GM23338 (cell line): ENCODE results near the gene CD276. TPM values are rescaled to one million over a fixed set of nuclear protein-coding genes. Genes with fewer than 3 reads are reported as not detected.
A peak's percentile ranks its signal among the peaks of the same experiment; 100 is the strongest.

Experiments
- ATAC-seq: fragments of 200-7000 bp; cut with Tn5 transposase; 3 replicates; pipeline ENCODE4 v1.9.1; 2020
- DNase-seq: peaks from one replicate; pipeline ENCODE4 v3.0.0-alpha.2; 2015; ENCODE audit warnings: low spot score
- H2AFZ ChIP-seq: fragments of 200-600 bp; sonication (generic); 2 replicates; pipeline ENCODE4 v1.8.0; 2016; ENCODE audit warnings: antibody characterized with exemption, mild to moderate bottlenecking, moderate library complexity
- H3F3A ChIP-seq: fragments of 200-600 bp; sonication (generic); replicated peaks from 2 replicates; pipeline ENCODE4 v1.8.0; 2017; ENCODE audit warnings: antibody characterized with exemption, mixed run types, low read depth
- H3K27ac ChIP-seq: fragments of 200-600 bp; sonication (generic); 2 replicates; pipeline ENCODE4 v1.6.1; 2016; ENCODE audit warnings: low read depth
- H3K27me3 ChIP-seq: fragments of 200-600 bp; sonication (generic); 2 replicates; pipeline ENCODE4 v1.8.0; 2016; ENCODE audit warnings: mild to moderate bottlenecking, mixed run types, moderate library complexity; ENCODE audit not compliant: insufficient read depth
- H3K36me3 ChIP-seq: fragments of 200-600 bp; sonication (generic); 2 replicates; pipeline ENCODE4 v1.8.0; 2016; ENCODE audit warnings: mild to moderate bottlenecking; ENCODE audit not compliant: insufficient read depth
- H3K4me1 ChIP-seq: fragments of 200-600 bp; sonication (generic); 2 replicates; pipeline ENCODE4 v1.8.0; 2016; ENCODE audit warnings: mild to moderate bottlenecking, moderate library complexity; ENCODE audit not compliant: insufficient read depth
- H3K4me2 ChIP-seq: fragments of 200-600 bp; sonication (generic); 2 replicates; pipeline ENCODE4 v1.7.1; 2017; ENCODE audit warnings: mixed run types
- H3K4me3 ChIP-seq: fragments of 200-600 bp; sonication (generic); 2 replicates; pipeline ENCODE4 v1.6.1; 2016; ENCODE audit warnings: mixed run types
- H3K79me2 ChIP-seq: fragments of 200-600 bp; sonication (generic); replicated peaks from 2 replicates; pipeline ENCODE4 v1.8.0; 2017; ENCODE audit warnings: mild to moderate bottlenecking; ENCODE audit not compliant: insufficient read depth
- H3K9me2 ChIP-seq: fragments of 200-600 bp; sonication (generic); 2 replicates; pipeline ENCODE4 v1.8.0; 2017; ENCODE audit not compliant: insufficient read depth
- H4K20me1 ChIP-seq: fragments of 200-600 bp; sonication (generic); replicated peaks from 2 replicates; pipeline ENCODE4 v1.8.0; 2017; ENCODE audit warnings: mild to moderate bottlenecking; ENCODE audit not compliant: insufficient read depth
- H3K27ac Mint-ChIP-seq: 2 replicates; pipeline ENCODE4 v1.8.0; 2020; ENCODE audit warnings: inconsistent platforms, mild to moderate bottlenecking, moderate library complexity, mixed read lengths
- H3K27me3 Mint-ChIP-seq: 3 replicates; pipeline ENCODE4 v1.8.0; 2022; ENCODE audit warnings: low read depth, mild to moderate bottlenecking, moderate library complexity, mixed read lengths, inconsistent platforms; ENCODE audit not compliant: insufficient read depth, poor library complexity
- H3K36me3 Mint-ChIP-seq: 3 replicates; pipeline ENCODE4 v1.8.0; 2021; ENCODE audit warnings: low read depth, mild to moderate bottlenecking, inconsistent platforms, moderate library complexity, mixed read lengths
- H3K4me1 Mint-ChIP-seq: 3 replicates; pipeline ENCODE4 v1.8.0; 2020; ENCODE audit warnings: mild to moderate bottlenecking, inconsistent platforms, mixed read lengths
- H3K4me3 Mint-ChIP-seq: 3 replicates; pipeline ENCODE4 v1.8.0; 2021; ENCODE audit warnings: moderate library complexity, mild to moderate bottlenecking, inconsistent platforms, mixed read lengths
- H3K9me3 Mint-ChIP-seq: 3 replicates; pipeline ENCODE4 v1.8.0; 2020; ENCODE audit warnings: moderate library complexity, mild to moderate bottlenecking, inconsistent platforms, mixed read lengths
- CREB1 ChIP-seq: fragments of 250-450 bp; sonication (Bioruptor Pico); IDR thresholded peaks from 2 replicates; pipeline ENCODE4 v1.5.0; 2020; ENCODE audit warnings: low read depth, mild to moderate bottlenecking, moderate library complexity
- CTCF ChIP-seq, 2 experiments: fragments of 200-600 bp in 1 of 2; sonication (generic) in 1 of 2; conservative IDR thresholded peaks; 2 replicates each; pipeline versions ENCODE4 v1.5.1 to v1.6.1; 2016 to 2017; ENCODE audit warnings: antibody characterized with exemption in 2 of 2, low read depth in 2 of 2, mild to moderate bottlenecking in 2 of 2, moderate library complexity in 1 of 2
- ETS1 ChIP-seq: IDR thresholded peaks from 2 replicates; pipeline ENCODE4 v1.6.1; 2016; ENCODE audit warnings: antibody characterized with exemption
- REST ChIP-seq: IDR thresholded peaks from one replicate; pipeline ENCODE4 v1.6.1; 2018; ENCODE audit warnings: antibody characterized with exemption; ENCODE audit not compliant: unreplicated experiment
- STAT1 ChIP-seq: IDR thresholded peaks from one replicate; pipeline ENCODE4 v1.6.1; 2016; ENCODE audit warnings: antibody characterized with exemption; ENCODE audit not compliant: unreplicated experiment
- ZNF114 ChIP-seq: fragments of 250-450 bp; sonication (Bioruptor Pico); IDR thresholded peaks from 2 replicates; pipeline ENCODE4 v1.5.0; 2020; ENCODE audit warnings: mild to moderate bottlenecking, moderate library complexity
- ZNF331 ChIP-seq: fragments of 250-450 bp; sonication (Bioruptor Pico); IDR thresholded peaks from 2 replicates; pipeline ENCODE4 v1.5.0; 2020; ENCODE audit warnings: low read depth, mild to moderate bottlenecking, moderate library complexity
- ZNF462 ChIP-seq: fragments of 250-450 bp; sonication (Bioruptor Pico); IDR thresholded peaks from 2 replicates; pipeline ENCODE4 v1.5.0; 2020; ENCODE audit warnings: mild to moderate bottlenecking, moderate library complexity
- polyA plus RNA-seq: library from polyadenylated mRNA; unstranded; fragments of >200 nt; fragmentation: Nextera tagmentation; extraction: Ambion mirVana; gene quantifications from 2 replicates; pipeline ENCODE4 v1.2.1, GENCODE V29; 2016
- total RNA-seq: library from RNA; depleted of rRNA; stranded (reverse); fragments of >200 nt; shearing (Covaris generic); gene quantifications from 2 replicates; pipeline ENCODE4 v1.2.3, GENCODE V29; 2014

CD276 gene
- total and polyA plus RNA-seq, 2 experiments from 2014 or later: 60.9 to 158 TPM

GRCh38 chr15:73715417-73715816 lies 31.2 kb downstream of the CD276 start (continued):
- TF ChIP-seq REST (no peak), ETS1 (no peak), CREB1 (CRISPR knock-in tag) (no peak), ZNF331 (CRISPR knock-in tag) (no peak), CTCF (conservative IDR thresholded peaks at IDR 0.05; ENCODE audit: low read depth in 2 of 2) (peak in 1 of 2 experiments; percentile 28; a peak in 2 of 4 replicates)

- H3K4me3 ChIP-seq: no peak overlapping the region
- no peak overlapping the region for H3K4me3 Mint-ChIP-seq
- no peak for ATAC-seq
- TF ChIP-seq ZNF462 (CRISPR knock-in tag) (no peak), ETS1 (no peak), ZNF331 (CRISPR knock-in tag) (no peak), ZNF114 (no peak), STAT1 (no peak), CREB1 (CRISPR knock-in tag) (no peak)
Observed at GRCh38 chr15:73716417-73716816, 32.2 kb downstream of the CD276 start.

More at GRCh38 chr15:73716417-73716816, 32.2 kb downstream of the CD276 start:
- Mint-ChIP-seq H3K27ac (no peak overlapping the region), H3K4me1 (peaks cover 11% of the 10 kb centered on the region), H3K27me3 (peaks cover 11% of the 10 kb centered on the region), H3K9me3 (no peaks in the 10 kb centered on the region), H3K36me3 (peaks cover 28% of the 10 kb centered on the region)
- no peaks in the 10 kb centered on the region for H3K4me1 ChIP-seq
- no peak overlapping the region for H3K4me2 ChIP-seq
- no peak for DNase-seq
- H2AFZ ChIP-seq: no peak overlapping the region
- no peaks in the 10 kb centered on the region for H3K9me2 ChIP-seq
- peaks cover 2% of the 10 kb centered on the region; the same call in 1 of the 2 replicates for H4K20me1 ChIP-seq
- no peaks in the 10 kb centered on the region for H3K79me2 ChIP-seq
- no peaks in the 10 kb centered on the region for H3F3A ChIP-seq
- H3K27me3 ChIP-seq: no peaks in the 10 kb centered on the region
- H3K27ac ChIP-seq: no peak overlapping the region
- H3K36me3 ChIP-seq: no peaks in the 10 kb centered on the region
